Stimulated activated naive CD4-positive, alpha-beta T cell treated with Interleukin-2 at 50 U/mL for 16 hours (primary cell): ENCODE data around the gene SLC22A23.

Source experiments
- DNase-seq: peaks from one replicate; lab custom pipeline; 2025; lab: John Stamatoyannopoulos, UW

Gene SLC22A23

DNA sequence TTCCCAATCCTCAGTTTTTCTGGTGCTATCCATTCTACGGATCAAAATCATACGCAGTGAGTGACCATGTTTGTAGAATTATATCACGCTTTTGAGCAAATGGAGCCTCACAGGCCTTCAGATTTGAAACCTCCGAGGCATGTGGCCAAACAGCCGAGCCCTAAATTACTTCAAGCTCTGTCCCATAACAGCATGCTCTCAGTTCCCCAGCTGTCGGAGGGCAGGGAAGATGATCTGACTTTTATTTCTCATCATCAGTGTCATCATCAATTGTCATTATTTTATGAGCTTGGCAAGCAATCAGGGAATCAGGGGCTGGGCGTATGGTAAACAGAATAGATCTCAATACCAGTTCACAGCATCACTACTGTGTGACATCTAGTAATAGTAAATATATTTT is 124.9 kb downstream of the SLC22A23 start:
- DNase-seq: no peak

DNA sequence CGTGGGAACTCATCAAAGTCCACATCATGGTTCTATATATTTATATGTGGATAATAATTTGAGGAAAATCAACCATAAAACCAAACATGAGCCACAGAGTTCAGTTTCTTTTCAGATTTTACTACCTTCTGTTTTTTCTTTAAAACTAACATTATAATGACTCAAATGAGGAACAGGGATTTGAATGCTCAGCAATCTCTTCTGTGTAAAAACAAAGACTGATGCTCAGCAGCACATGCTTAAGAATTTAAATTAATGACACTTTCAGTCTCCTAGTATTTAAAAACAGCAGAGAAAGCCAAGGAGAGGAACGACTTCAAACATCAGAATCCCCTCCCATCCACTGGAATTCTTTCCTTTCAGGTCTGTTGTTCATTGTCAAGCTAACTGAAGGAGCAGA is 125.4 kb downstream of the SLC22A23 start:
- DNase-seq: no peak

DNA sequence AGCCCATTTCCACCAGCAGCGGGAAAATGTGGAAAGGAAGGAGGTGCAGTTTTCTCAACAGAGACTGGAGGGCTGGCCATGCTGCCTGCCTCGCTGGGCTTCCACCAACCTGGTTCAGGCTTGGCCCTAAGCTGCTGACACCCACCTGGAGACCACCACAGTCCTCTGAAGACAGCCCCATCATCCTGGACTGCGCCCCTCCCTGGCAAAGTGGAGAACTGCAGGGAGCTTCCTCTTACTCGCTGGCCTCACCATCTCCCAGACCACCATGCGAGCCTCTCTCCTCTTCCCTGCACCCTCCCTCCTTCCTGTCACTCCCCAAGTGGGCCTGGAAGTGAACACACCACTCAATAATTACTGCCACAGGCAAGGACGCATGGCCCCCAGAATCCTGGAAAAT is 126.7 kb downstream of the SLC22A23 start:
- DNase-seq: no peak

DNA sequence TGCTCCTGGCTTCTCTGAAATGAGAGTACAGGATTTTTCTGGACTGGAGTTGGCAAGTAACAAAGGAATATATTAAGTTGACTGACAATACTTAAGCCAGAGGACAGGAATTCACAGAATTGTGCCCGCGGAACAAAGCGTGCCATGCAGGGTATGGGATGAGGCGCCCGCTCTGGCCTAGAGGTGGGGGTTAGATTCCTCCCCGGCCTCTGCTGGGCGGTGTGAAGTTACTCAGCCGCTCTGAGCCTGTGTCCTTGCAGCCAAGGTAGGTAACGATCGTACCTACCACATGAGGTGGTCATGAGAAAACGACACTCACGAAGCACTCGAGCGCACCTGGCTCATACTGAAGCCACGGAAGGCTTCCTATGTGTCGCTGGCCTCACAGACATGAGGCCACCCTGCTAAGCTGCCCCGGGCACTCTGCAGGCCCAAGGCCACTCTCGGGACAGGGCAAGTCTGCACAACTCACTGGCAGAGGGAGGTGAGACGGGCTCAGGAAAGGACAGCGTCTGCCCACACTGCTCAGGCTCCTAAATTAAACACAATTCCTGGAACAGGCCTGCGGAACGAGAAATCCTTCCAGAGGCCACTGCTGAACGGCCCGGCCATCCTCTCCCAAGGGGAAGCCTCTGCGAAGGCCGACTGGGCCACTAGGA is 127.3 kb downstream of the SLC22A23 start:
- no peak for DNase-seq

DNA sequence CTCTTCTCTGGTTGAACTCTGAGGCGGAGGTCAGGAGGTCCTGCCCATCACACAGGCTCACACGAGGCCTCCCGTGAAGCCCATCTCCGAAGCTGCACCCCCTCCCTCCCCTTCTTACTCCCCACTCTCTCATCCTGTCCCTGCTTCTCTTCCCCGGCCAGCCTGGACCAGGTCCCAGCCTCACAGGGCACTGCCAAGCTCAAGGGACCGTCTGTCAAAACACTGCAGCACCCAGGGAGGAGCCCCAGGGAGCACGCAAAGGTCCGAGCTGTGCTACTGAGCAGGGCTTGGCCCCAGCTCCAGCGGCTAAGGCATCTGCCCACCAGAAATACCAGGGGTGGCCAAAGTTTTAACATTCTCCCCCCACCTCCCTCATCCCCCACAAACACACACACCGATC is 128.1 kb downstream of the SLC22A23 start:
- DNase-seq: no peak

DNA sequence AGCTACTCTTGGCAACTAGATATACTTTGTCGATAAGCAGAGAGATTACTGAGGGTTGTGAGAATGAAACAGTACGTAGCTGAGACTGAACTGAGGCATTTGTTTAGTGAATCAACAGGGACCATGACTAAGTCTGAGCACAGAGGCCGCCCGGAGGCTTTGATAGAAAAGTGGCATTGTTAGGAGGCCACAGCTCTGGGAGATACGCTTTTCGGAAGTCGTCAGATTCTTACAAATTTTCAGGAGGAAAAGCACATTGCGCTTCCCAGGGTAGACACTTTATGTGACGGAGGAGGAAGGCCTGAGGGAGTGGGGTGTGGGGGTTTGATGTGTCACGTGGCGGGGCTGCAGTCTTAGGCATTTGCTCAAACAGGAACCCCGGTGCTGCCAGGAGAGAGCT is 128.7 kb downstream of the SLC22A23 start:
- no peak for DNase-seq

DNA sequence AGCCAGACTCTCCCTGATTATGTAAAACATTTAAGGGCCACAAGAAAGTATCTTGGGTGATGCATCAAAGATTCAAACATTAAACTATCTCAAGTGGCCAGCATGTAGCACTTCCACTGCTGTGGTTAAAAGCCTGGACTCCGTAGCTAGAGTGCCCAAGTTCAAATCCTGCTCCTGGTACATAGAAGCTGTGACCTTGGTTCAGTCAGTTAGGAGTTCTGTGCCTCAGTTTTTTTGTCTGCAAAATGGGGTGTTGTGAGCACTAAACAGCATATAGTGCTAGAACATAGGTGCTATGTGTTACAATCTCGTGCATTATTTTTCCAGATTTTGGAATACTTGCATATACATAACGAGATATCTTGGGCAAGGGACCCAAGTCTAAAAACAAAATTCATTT is 129.4 kb downstream of the SLC22A23 start:
- no peak for DNase-seq

DNA sequence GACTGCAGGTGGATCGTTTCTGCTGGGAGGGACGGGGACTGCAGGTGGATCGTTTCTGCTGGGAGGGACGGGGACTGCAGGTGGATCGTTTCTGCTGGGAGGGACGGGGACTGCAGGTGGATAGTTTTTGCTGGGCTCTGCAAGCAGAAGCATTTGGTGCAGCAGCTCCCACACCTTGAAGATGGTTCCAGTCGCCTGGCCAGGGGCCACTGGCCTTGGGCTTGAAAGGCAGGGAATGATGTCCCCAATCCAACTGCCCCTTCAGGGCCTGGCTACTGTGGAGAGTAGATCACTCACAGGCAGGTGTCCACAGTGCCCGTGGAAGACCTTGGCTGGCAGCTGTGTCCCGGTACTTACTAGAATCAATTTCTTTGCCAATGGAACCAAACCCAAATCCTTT is 129.9 kb downstream of the SLC22A23 start:
- no peak for DNase-seq

DNA sequence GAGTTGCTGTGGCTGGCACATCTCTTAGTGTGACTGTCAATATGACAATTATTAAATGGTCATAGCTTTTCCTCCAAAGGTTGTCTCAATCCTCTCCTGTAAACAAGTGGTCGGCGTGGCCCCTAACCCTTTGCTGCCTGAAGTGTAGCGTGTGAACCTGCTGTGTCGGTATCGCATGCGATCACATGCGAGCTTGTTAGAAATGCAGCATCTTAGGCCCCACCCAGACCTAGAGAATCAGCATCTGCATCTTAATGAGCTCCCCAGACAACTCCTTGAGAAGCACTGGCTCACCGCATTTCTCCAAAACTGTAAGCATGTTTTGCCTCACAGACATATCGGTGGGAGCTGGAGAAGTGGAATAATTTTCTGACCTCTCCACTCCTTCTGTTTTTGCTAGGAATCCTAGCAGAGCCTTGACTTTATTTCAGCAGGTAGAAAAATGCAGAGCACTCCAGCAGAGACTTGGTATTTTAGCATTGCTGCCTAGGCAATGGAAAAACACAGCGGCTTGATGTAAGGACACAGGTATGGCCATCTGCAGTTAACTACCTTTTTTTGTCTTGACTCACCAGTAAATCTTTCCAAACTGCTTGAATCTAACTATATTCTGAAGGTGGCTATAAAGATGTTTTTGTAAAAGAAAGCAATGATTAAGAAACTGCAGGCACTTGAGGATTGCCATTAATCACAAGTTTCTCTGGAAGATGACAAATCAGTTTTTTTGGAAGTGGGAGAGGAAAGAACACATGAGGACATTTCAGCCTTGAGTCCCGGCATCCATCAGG is 130.5 kb downstream of the SLC22A23 start:
- no peak for DNase-seq

DNA sequence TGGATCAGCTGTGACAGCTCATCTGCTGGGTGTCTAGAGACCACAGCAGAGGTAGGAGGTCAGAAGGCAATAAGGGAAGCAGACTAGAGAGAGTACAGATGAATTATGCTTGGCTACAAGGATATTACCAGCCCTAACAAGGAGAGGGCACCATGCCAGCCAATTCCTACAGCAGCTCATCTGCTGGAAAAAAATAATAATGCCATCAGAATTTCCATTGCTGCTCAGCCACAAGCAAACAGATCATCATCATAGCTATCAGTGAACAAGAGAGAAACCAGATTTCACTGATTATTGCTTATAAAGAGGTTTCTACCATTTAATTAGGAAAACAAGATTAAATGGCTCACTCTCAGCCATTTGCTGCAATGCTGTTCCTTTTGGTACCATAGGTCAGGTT is 131.6 kb downstream of the SLC22A23 start:
- DNase-seq: no peak

DNA sequence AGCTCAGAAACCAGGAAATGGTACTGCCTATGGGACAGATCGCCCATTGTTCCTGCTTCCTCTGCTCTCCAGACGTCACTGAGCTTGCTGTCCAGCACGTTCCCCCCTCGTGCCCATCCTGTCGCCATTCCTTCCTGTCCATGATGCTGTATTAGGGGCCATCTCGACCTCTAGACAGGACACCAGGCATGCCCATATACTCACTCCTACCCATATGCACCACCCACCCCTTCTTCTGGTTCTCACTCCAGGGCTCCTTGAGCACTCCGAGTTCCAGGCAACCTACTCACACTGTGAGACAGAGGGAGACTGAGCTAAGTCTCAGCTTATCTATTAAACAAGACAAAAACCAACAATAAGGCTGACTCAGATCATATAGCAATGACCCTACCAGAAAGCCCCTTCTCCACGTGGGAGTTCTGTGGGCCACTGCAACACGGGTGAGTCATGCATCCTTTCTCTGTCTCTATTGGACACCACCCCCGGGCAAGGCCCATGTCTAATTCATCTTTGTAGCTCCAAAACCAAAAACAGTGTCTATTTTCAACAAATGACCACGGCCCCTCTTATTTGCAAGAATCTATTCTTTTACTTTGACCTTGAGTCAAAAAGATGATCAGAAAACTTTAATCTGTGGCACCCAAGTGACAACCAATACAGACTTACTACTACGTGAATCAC is 132.4 kb downstream of the SLC22A23 start:
- DNase-seq: peak; percentile 8

DNA sequence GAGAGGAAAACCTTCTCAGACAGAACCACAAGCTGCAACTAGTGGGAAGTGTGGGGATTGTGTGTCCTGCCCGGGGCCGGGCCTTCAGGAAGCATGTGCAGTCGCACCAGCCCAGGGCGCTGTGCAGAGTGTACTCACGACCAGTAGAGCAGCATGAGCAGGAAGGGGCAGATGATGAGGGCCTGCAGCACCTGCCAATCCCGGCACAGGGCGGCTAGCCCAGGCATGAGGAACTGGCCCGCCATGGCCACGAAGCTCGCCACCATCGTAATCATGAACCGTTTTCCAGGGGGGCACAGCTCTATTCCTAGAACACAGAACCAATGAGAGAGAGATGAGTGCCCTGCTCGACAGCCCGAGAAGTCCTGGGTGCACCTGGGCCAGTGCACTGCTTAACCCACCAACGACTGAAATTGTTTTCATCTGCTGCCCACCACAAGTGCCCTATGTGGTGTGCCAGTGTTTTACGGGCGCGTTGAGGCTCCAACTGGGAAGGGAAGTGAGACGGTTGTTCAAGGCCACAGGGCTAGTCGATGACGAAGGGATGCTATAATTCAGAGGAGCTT is 133.1 kb downstream of the SLC22A23 start:
- DNase-seq: no peak

DNA sequence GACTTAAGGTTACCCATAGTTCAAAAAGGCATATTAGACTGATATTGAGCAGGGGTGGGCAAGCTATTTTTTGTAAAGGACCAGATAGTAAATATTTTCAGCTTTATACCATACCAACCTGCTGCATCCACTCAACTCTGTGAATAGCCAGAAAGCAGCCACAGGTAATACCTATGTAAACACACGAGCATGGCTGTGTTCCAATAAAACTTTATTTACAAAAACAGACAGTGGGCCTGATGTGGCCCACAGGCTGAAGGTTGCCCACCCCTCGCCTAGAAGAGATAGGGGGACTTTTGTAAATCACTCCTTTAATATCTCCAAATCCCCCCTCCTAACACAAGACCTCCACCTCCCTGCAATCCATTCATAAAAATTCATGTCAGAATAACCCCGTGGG is 133.7 kb downstream of the SLC22A23 start:
- DNase-seq: no peak

DNA sequence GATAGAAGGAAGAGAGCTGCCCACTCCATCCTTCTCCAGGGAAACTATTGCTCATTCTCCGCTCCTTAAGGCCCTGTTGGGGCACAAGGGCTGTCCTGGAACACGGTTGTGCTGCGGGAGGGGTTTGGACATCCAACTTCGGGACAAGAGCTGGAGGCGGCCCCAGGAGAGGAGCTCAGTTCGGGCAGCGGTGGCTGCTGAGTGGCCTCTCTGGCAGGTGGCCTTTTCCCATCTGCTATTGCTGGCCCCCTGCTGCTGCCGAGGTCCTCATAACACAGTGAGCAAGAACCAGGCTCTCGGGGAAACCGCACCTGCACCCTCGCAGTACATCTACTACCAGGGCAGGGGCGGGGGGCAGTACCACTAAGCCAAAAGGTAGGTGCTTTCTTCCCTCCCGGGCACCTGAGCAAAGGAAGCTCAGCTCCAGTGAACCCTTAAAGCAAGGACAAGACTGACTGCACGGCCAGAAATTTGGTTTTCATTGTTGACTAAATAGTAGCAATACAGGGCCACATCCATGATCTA is 134.4 kb downstream of the SLC22A23 start:
- DNase-seq: no peak

DNA sequence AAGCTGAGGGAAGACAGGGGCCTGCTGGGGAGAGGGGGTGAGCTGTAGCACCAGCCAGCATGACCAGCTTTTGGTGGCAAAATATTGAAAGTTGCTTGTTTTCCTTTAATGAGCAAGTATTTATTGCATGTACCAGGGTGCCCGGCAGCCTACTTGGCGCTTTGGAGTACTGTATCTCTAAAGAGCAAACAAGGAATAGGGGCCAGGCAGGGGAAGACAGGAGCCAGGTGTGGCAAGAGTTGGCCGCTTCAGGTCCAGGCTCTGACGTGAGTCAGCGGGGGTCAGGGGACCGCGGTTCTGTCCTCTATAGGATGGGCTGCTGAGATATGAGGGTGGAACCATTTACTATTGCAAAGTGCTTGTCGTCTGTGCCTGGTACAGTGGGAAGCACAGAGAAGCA is 135.0 kb downstream of the SLC22A23 start:
- no peak for DNase-seq

DNA sequence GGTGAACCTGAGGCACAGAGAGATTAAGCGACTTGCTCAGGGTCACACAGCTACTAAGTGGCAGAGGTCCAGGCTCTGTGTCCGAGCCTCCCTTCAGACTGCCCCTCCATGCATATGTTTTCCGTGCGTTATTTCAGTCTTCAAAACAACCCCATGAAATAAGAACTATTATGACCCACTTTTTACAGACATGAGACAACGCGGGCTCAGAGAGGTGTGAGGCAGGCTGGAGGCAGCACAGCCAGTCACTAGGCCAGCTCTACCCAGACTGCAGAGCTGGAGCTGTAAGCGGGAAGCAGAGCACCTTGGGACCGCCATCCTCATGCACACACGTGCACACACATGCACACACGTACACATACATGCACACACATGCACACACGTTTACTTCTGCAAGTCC is 135.8 kb downstream of the SLC22A23 start:
- no peak for DNase-seq

DNA sequence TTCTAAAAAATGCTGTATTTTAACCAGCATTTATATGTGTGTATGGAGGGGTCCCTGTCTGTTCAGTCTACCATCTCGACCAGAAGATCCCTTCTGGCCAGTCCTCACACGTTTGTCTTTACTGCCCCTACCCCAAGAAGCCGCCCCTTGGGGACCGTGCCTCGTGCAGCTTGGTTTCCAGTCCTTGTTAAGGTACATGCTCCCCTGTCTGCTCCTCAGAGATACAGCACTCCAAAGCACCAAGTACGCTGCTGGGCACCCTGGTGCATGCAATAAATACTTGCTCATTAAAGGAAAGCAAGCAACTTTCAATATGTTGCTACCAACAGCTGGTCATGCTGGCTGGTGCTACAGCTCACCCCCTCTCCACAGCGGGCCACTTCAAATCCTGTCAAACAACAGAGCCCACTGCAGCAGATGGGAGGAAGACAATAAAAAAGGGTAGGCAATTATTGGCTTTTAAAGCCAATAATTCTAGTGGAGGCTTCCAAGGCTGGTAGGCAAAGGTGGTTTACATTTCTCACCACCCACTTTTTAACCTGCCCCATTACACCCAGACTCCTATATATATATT is 136.5 kb downstream of the SLC22A23 start:
- no peak for DNase-seq

DNA sequence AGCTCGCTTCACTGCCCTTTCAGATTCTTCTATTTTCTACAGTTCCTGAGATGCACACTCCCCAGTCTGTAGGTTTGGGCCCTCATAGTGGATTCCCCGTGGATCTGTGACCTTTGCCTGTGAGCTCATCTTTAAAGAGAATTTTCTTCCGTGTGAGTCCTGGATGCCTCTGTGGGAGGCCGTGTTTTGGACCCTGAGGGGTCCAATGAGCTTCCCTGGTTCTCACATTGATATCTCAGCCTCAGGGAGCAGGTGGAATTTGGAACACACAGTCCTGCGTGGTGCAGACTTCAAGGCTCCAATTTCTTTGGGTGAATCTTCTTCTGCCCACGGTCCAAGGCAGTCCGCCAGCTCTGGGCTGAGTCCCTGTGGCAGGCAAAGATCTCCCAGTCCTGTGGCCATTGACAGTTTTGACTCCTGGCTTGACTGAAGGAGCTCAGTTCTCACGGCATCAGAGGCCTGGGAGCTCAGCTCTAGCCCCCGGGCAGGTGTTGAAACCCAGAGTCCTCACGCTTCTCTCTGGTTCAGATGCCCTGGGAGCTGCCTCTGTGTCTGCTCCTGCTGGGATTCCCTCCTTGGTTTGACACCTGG is 137.1 kb downstream of the SLC22A23 start:
- DNase-seq: no peak

DNA sequence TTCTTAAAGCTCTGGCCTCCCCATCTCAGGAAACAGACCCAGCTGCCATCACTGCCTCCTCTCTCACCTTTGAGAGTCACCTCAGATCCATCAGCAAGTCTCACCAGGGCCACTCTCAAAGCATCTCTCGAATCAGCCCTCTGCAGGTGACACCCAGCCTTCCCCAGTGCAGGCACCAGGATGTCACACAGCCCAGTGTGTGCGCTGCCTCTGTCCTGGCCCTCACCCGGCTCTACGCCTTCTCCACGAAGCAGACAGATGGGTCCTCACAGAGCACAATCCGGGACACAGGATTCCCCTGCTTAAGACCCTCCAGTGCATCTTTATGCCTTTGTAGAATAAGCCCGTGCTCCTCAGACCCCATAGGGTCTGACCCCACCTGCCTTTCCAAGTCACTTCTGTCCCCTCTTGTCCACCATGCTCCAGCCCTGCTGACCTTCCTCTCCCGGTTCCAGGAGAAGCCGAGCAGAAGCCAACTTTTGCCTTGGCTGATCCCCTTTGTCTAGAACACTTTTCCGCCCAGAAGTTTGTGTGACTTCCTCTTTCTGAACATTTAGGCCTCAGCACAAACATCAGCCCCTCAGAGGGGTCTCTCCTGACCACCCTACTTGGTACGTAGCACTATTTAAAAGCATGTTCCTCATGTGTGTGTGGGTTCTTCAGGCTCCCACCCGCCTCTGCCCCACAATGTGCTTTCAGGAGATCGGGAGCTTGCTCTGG is 137.9 kb downstream of the SLC22A23 start:
- no peak for DNase-seq

DNA sequence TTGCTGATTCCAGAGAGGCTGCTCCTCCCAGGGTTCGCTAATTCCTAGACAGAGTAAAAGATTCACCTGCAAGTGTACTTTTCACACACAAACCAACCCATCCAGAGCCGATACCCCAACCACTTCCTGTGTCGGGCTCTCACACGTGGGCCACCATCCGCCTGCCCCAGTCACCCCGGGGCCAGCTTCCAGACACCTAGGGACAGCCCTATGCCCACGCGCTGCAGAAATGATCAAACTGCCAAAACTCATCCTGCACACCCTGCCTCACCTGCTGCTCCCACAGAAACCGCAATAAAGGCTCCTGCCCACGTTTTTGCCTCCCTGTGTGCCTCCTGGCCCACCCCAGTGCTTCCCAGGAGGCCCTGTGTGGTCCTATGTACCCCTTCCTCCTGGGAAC is 138.6 kb downstream of the SLC22A23 start:
- peak; percentile 16 for DNase-seq

DNA sequence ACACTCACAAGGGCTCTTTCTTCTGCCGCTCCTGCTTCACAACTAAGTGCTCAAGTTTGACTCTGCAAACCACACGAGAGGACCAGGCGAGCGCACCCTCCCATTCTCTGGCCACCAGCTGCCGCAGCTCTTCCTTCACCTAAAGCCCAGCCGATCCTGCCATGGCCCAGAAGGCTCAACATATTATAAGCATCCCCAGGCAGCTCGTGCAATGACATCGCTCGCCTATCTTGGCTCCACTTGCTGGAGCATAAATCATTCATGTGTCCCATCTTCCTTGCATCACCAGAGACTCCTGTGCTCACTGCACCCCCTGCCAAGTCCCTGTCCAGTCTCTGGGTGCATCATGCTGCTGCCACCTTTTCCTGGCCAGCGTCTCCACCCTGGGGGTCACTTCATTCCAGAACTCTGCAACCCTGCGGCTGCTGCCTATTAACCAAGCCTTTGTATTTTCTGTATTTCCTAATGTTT is 139.1 kb downstream of the SLC22A23 start:
- no peak for DNase-seq
